ENCODE measurements around the gene PRSS33. TPM values are rescaled to one million over a fixed set of nuclear protein-coding genes. Genes with fewer than 3 reads are reported as not detected.

PRSS33 gene
- polyA plus RNA-seq, 1 experiment = not detected

GRCh38 chr16:2833776-2834175, 46.4 kb upstream of the PRSS33 start:
- H3K27me3 ChIP-seq (ENCODE audit: control insufficient read depth, insufficient read depth, low read length) = peaks cover 14% of the 10 kb centered on the region
- no peaks in the 10 kb centered on the region; the same call in 1 of the 2 replicates for H3K9me3 ChIP-seq (ENCODE audit: control insufficient read depth, insufficient read depth, low read length)
- ChIA-PET POLR2A (no interaction called here), CTCF (no interaction called here)
- DNase-seq (ENCODE audit: low read depth, low spot score) = no peak
- no peak overlapping the region for H3K27ac ChIP-seq (ENCODE audit: low read depth, low read length)
- TF ChIP-seq, protein P1, sequence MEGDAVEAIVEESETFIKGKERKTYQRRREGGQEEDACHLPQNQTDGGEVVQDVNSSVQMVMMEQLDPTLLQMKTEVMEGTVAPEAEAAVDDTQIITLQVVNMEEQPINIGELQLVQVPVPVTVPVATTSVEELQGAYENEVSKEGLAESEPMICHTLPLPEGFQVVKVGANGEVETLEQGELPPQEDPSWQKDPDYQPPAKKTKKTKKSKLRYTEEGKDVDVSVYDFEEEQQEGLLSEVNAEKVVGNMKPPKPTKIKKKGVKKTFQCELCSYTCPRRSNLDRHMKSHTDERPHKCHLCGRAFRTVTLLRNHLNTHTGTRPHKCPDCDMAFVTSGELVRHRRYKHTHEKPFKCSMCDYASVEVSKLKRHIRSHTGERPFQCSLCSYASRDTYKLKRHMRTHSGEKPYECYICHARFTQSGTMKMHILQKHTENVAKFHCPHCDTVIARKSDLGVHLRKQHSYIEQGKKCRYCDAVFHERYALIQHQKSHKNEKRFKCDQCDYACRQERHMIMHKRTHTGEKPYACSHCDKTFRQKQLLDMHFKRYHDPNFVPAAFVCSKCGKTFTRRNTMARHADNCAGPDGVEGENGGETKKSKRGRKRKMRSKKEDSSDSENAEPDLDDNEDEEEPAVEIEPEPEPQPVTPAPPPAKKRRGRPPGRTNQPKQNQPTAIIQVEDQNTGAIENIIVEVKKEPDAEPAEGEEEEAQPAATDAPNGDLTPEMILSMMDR (IDR thresholded peaks at IDR 0.05; ENCODE audit: low read depth, low read length) = no peak
- no peak overlapping the region for H3K4me3 ChIP-seq (ENCODE audit: low read depth, low read length)

DNA sequence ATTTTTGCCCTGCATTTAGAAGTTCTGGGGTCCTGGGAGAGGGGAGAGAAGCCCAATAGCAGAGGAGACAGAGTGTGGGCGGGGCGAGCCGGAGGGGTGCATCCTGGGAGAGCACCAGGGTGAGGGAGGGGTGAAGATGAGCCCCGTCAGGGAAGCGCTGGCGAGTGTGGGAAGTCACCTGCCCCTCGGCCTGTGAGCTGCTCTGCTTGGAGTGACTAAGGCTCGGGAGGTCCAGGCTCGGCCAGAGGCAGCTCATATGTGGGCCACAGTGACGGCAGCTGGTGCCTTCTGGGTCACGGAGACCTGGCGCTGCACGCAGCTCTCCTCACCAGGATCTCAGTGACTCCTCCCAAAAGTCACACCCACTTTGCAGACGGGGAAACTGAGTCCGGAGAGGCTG, 43.8 kb upstream of the PRSS33 start:
- ChIA-PET CTCF (interaction anchor here (0.8 to 1.6 kb wide), 2 partner anchors 37 to 96 kb away, joined by 3 to 6 read pairs; no protein-coding TSS in a partner anchor), POLR2A (interaction anchor here (0.6 kb wide), 1 partner anchor 14 kb away, joined by 3 read pairs; the partner anchor contains the start of gene PRSS21)
- H3K27ac ChIP-seq (ENCODE audit: low read depth, low read length) = no peak overlapping the region
- no peaks in the 10 kb centered on the region; the same call in 1 of the 2 replicates for H3K9me3 ChIP-seq (ENCODE audit: control insufficient read depth, insufficient read depth, low read length)
- H3K27me3 ChIP-seq (ENCODE audit: control insufficient read depth, insufficient read depth, low read length) = peaks cover 18% of the 10 kb centered on the region
- H3K4me3 ChIP-seq (ENCODE audit: low read depth, low read length) = no peak overlapping the region
- TF ChIP-seq, protein P1 (IDR thresholded peaks at IDR 0.05; ENCODE audit: low read depth, low read length) = no peak
- DNase-seq (ENCODE audit: low read depth, low spot score) = no peak

DNA sequence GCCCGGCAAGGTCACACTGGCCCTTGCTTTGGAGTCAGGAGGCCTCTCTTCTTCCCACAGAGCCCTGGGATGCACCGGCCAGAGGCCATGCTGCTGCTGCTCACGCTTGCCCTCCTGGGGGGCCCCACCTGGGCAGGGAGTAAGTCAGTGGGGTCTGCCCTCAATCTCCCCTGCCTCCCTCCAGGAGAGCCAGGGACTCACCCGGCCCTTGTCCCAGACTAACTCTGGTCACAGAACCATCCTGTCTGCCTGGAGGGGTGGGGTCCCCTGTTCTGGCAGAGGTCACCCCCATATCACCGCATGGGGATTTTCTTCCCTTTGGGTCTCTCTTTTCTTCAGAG, 43.0 kb upstream of the PRSS33 start:
- no peak for DNase-seq (ENCODE audit: low read depth, low spot score)
- ChIA-PET POLR2A (no interaction called here), CTCF (interaction anchor here (1.6 kb wide), 1 partner anchor 38 kb away, joined by 6 read pairs; no protein-coding TSS in a partner anchor)
- H3K9me3 ChIP-seq (ENCODE audit: control insufficient read depth, insufficient read depth, low read length) = no peaks in the 10 kb centered on the region; the same call in 1 of the 2 replicates
- no peak overlapping the region for H3K27ac ChIP-seq (ENCODE audit: low read depth, low read length)
- peaks cover 18% of the 10 kb centered on the region for H3K27me3 ChIP-seq (ENCODE audit: control insufficient read depth, insufficient read depth, low read length)
- no peak overlapping the region for H3K4me3 ChIP-seq (ENCODE audit: low read depth, low read length)
- TF ChIP-seq, protein P1 (IDR thresholded peaks at IDR 0.05; ENCODE audit: low read depth, low read length) = no peak

GRCh38 chr16:2829501-2830354, 42.4 kb upstream of the PRSS33 start, which contains the start of gene ZG16B:
Gene ZG16B (plus strand): TSS chr16:2830303. CDS start chr16:2830442, 139 bp downstream.
- H3K4me3 ChIP-seq (ENCODE audit: low read depth, low read length) = no peak within 1 kb of the TSS
- TF ChIP-seq, protein P1 (IDR thresholded peaks at IDR 0.05; ENCODE audit: low read depth, low read length) = no peak
- ChIA-PET CTCF (interaction anchor here (0.7 kb wide), 1 partner anchor 98 kb away, joined by 3 read pairs; no protein-coding TSS in a partner anchor), POLR2A (no interaction called here)
- H3K27ac ChIP-seq (ENCODE audit: low read depth, low read length) = peak within 1 kb of the TSS; percentile 11
- H3K27me3 ChIP-seq (ENCODE audit: control insufficient read depth, insufficient read depth, low read length) = peaks cover 18% of the 10 kb centered on the region
- no peak for DNase-seq (ENCODE audit: low read depth, low spot score)
- no peaks in the 10 kb centered on the region; the same call in 1 of the 2 replicates for H3K9me3 ChIP-seq (ENCODE audit: control insufficient read depth, insufficient read depth, low read length)

GRCh38 chr16:2828876-2829430, 41.6 kb upstream of the PRSS33 start:
- POLR2A ChIA-PET = no interaction called here
- Histone ChIP-seq H3K9me3 (ENCODE audit: control insufficient read depth, insufficient read depth, low read length) (no peaks in the 10 kb centered on the region; the same call in 1 of the 2 replicates), H3K4me3 (ENCODE audit: low read depth, low read length) (no peak overlapping the region), H3K27ac (ENCODE audit: low read depth, low read length) (no peak overlapping the region), H3K27me3 (ENCODE audit: control insufficient read depth, insufficient read depth, low read length) (peaks cover 21% of the 10 kb centered on the region)
- CTCF ChIA-PET = no interaction called here
- no peak for DNase-seq (ENCODE audit: low read depth, low spot score)
- TF ChIP-seq, protein P1 (IDR thresholded peaks at IDR 0.05; ENCODE audit: low read depth, low read length) = no peak
